Stimulated activated CD8-positive, alpha-beta memory T cell treated with anti-CD3 and anti-CD28 coated beads, Interleukin-7, amount 100 ng/mL, for 24 hours (primary cell): ENCODE measurements around the gene CA9.
"Not testable (repeated sequence)": the region's sequence is repeated elsewhere in the genome, so short reads cannot be mapped to it uniquely, and the experiment has no call there.

Experiments
- DNase-seq: peaks from one replicate; pipeline ENCODE4 v3.0.0-alpha.2; 2020; ENCODE audit warnings: low read depth

CA9 gene

GRCh38 chr9:35673132-35674024 is at the start of gene CA9:
Gene CA9, plus strand, starts transcription at chr9:35673928. Its CDS starts 32 bp downstream, at chr9:35673960.
- no peak for DNase-seq

- DNase-seq: no peak
These were observed 46.2 kb upstream of the CA9 start for GRCh38 chr9:35627575-35627974.

- no peak for DNase-seq
These were observed 45.2 kb upstream of the CA9 start for GRCh38 chr9:35628389-35628991.

GRCh38 chr9:35629597-35629996 is 44.1 kb upstream of the CA9 start:
- DNase-seq: no peak

- DNase-seq: no peak
These were observed 38.0 kb upstream of the CA9 start for GRCh38 chr9:35635730-35636129.

- DNase-seq: no peak
These were observed 37.4 kb upstream of the CA9 start for GRCh38 chr9:35636135-35636876.

- DNase-seq: not testable (repeated sequence)
These were observed 36.9 kb upstream of the CA9 start for GRCh38 chr9:35636877-35637246.

- DNase-seq: not testable (repeated sequence)
These were observed 36.2 kb upstream of the CA9 start for GRCh38 chr9:35637427-35637955.

- not testable (repeated sequence) for DNase-seq
These were observed 35.0 kb upstream of the CA9 start for GRCh38 chr9:35638751-35639150.

- DNase-seq: not testable (repeated sequence)
These were observed 34.5 kb upstream of the CA9 start for GRCh38 chr9:35639225-35639624.

GRCh38 chr9:35639631-35640030 is 34.1 kb upstream of the CA9 start:
- DNase-seq: no peak

- not testable (repeated sequence) for DNase-seq
These were observed 33.3 kb upstream of the CA9 start for GRCh38 chr9:35640431-35640830.

- DNase-seq: not testable (repeated sequence)
These were observed 32.2 kb upstream of the CA9 start for GRCh38 chr9:35641478-35641877.

GRCh38 chr9:35643046-35643445 is 30.7 kb upstream of the CA9 start:
- no peak for DNase-seq

- DNase-seq: not testable (repeated sequence)
These were observed 28.0 kb upstream of the CA9 start for GRCh38 chr9:35645736-35646135.

GRCh38 chr9:35646153-35646532 is 27.6 kb upstream of the CA9 start:
- no peak for DNase-seq

- peak; percentile 83 for DNase-seq
These were observed 27.0 kb upstream of the CA9 start for GRCh38 chr9:35646533-35647265.

- no peak for DNase-seq
These were observed 24.0 kb upstream of the CA9 start for GRCh38 chr9:35649431-35650340.

GRCh38 chr9:35650341-35651158 is 23.2 kb upstream of the CA9 start, which contains the start of gene SIT1:
Gene SIT1, minus strand, starts transcription at chr9:35650931. Its CDS starts 78 bp downstream, at chr9:35650853.
- no peak for DNase-seq
